GM18520 (cell line): Measurements from ENCODE around the gene AGAP6.
"Not testable (repeated sequence)": the region's sequence is repeated elsewhere in the genome, so short reads cannot be mapped to it uniquely, and the experiment has no call there.

Experiments used
- ATAC-seq: cut with Tn5 transposase; IDR thresholded peaks from one replicate; pipeline ENCODE4 v1.9.1; 2021; ENCODE audit not compliant: unreplicated experiment

AGAP6 gene

DNA sequence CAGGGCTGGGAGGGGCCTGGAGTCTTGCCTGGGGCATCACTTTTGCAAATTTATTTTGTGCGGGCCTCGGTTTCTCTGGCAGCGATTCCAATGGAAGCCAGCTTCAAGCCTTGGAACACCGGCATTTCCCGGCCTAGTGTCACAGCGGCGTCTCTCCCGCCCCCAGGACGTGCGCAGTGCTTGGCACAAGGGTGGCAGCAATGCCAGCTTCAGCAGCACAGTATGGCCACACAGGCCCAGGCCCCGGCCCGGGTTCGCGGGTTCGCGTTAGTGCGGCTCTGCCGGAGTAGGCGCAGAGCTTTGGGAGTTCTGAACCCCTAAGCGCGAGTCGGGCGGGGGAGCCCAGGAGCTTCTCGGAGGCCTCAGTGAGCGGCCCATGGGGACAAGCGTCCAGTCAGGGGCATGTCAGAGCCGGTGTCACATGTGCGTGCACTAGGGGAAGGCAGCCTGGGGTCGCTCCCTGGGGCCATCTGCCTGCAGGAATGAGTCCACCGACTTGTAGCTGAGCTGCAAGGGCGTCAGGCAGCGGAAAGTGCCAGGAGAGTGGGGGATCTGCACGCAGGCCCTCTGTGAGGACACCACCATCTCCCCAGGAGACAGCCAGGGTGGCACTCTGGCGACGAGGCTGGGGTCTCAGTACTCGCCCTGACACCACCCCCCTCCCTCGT, 36.6 kb downstream of the AGAP6 start:
- ATAC-seq, result not testable (repeated sequence)

- ATAC-seq, result no peak
Measured at GRCh38 chr10:50025627-50026026, 37.4 kb downstream of the AGAP6 start.

- no peak for ATAC-seq
Measured at GRCh38 chr10:50027195-50027594, 39.0 kb downstream of the AGAP6 start.

GRCh38 chr10:50033481-50033880, 45.3 kb downstream of the AGAP6 start:
- ATAC-seq, result no peak

- ATAC-seq, result not testable (repeated sequence)
Measured at GRCh38 chr10:50035337-50035736, 47.1 kb downstream of the AGAP6 start.

- ATAC-seq, result no peak
Measured at GRCh38 chr10:50044941-50045664, 56.9 kb downstream of the AGAP6 start.

- ATAC-seq, result not testable (repeated sequence)
Measured at GRCh38 chr10:50046457-50046856, 58.3 kb downstream of the AGAP6 start.

DNA sequence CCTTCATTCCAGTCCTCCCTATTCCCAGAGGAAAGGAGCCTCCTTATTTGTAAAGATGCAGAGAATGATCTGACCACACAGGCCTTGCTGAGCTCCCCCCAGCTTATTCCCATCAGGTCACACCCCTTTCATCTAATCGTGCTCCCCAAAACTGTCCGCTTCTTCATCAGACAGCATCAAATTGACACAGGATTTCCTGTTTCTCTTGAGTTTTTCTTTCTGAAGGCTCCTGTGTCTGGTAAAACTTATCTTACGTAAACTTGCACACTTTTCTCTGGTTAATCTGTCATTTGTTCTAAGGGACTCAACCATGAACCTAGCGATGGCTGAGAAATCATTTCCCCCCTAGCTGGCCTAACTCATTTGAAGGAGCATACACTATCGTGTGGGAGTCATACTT, 59.4 kb downstream of the AGAP6 start:
- not testable (repeated sequence) for ATAC-seq

DNA sequence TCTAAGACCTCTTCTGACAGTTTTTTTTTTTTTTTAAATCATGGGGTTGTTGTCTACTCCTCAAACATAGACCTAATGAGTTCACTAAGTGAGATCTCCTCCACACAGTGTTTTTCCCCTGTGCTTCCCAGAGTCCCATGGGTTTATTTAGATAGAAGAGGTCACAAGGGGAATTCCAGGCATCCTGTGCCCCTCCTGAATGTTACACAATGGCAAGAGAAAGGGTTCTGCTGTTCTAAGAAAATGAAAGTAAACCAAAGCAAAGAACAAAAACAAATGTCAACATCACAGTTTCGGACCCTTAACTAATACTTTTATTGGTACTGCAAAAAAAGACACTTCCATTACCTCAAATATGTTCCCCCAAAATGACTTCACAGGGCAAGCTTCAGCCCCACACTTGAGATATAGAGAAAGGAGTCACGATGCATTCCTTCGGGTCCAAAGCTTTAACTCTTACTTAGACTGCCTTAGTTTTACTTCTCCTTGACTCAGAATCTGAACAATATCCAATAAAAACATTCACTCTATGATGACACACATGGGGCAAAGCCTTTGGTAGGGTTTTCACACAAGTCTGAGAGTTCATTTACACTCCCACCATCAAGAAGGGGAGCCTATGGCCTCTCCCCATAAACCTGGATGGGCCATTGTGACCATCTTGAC, 63.9 kb downstream of the AGAP6 start:
- ATAC-seq, result peak; percentile 60

DNA sequence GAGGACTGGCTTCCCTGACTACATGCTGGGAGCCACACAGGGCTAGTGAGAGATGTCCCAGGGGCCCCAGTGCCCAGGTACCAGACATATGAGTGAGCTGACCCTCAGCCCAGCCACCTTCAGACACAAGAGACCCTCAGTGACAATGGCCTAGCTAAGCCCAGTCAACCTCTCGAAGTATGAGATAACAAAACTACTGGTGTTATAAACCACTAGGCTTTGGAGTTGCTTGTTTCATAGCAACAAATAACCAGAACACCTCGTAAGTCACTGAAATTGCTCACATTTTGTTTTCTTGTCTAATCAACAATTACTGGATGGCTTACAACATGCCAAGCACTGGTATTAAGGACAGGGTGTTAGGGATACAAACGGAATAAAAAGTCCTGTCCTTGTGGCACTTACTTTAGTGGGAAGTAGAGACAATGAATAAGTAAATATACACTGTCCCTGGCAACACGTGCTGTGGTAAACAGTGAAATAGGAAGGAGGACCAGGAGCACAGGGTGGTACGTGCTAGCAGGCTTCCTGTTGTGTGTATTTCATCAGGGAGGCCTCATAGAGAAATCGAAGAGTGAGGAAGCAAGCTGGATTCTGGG, 64.7 kb downstream of the AGAP6 start:
- not testable (repeated sequence) for ATAC-seq

GRCh38 chr10:50055494-50056292, 67.5 kb downstream of the AGAP6 start:
- not testable (repeated sequence) for ATAC-seq

GRCh38 chr10:50056654-50057053, 68.4 kb downstream of the AGAP6 start:
- not testable (repeated sequence) for ATAC-seq

DNA sequence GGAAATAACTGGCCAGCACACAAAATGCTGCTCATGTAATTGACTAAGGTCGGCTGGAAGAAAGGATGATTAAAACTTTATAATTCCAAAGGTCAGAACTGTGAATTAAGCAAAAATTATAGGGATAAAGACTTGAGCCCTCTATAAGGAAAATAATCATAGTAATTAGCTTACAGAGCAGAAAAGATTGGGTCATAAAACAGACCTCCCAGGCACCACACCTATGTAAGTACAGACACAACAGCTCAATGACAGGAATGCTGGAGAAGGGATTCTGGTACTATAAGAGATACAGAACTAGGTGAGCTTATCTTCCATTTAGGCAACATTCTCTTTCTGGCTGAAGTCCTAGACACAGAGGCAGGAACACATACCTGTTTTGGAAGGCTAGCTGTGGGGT, 70.5 kb downstream of the AGAP6 start:
- not testable (repeated sequence) for ATAC-seq

GRCh38 chr10:50059946-50060345, 71.7 kb downstream of the AGAP6 start:
- ATAC-seq, result not testable (repeated sequence)
